Activated T-cell treated with anti-CD3 and anti-CD28 coated beads, Interleukin-2, amount 50 U/mL, for 4 hours (primary cell): ENCODE data around the gene ATP5F1B. TPM values are rescaled to one million over a fixed set of nuclear protein-coding genes. Genes with fewer than 3 reads are reported as not detected.

ENCODE experiments used
- ATAC-seq, 2 donors: fragments of 200-7000 bp; cut with Tn5 transposase; one replicate each; pipeline ENCODE4 v1.10.0; 2021
- DNase-seq: peaks from one replicate; pipeline ENCODE4 v3.0.0-alpha.2; 2020
- H3K27me3 Mint-ChIP-seq: one replicate; pipeline ENCODE4 v1.8.0; 2021; ENCODE audit warnings: low read depth, mixed read lengths
- H3K36me3 Mint-ChIP-seq: one replicate; pipeline ENCODE4 v1.8.0; 2022; ENCODE audit warnings: mixed read lengths; ENCODE audit not compliant: insufficient read depth
- H3K4me1 Mint-ChIP-seq: one replicate; pipeline ENCODE4 v1.8.0; 2021; ENCODE audit warnings: low read depth, mixed read lengths
- H3K4me3 Mint-ChIP-seq: one replicate; pipeline ENCODE4 v1.8.0; 2021; ENCODE audit warnings: mild to moderate bottlenecking, moderate library complexity, mixed read lengths
- H3K9me3 Mint-ChIP-seq: one replicate; pipeline ENCODE4 v1.8.0; 2021; ENCODE audit warnings: mixed read lengths
- total RNA-seq, 3 donors: library from RNA; stranded (reverse); gene quantifications; one replicate each; pipeline ENCODE4 v1.2.1, GENCODE V29; 2021

Gene ATP5F1B
- total RNA-seq, 3 donors from 2014 or later = 885 to 1,118 (median 953) TPM

- Mint-ChIP-seq H3K27me3 (no peaks in the 10 kb centered on the region), H3K36me3 (peaks cover 63% of the 10 kb centered on the region), H3K4me1 (peaks cover 13% of the 10 kb centered on the region), H3K4me3 (no peak overlapping the region), H3K9me3 (no peaks in the 10 kb centered on the region)
- no peak for DNase-seq
- no peak for ATAC-seq
These were observed 31.2 kb downstream of the ATP5F1B start for GRCh38 chr12:56614627-56615026.

- H3K4me3 Mint-ChIP-seq = no peak overlapping the region
- H3K27me3 Mint-ChIP-seq = no peaks in the 10 kb centered on the region
- no peak for DNase-seq
- H3K4me1 Mint-ChIP-seq = no peaks in the 10 kb centered on the region
- no peaks in the 10 kb centered on the region for H3K9me3 Mint-ChIP-seq
- H3K36me3 Mint-ChIP-seq = peaks cover 59% of the 10 kb centered on the region
- no peak for ATAC-seq
These were observed 41.4 kb downstream of the ATP5F1B start for GRCh38 chr12:56604355-56604754.

- Mint-ChIP-seq H3K36me3 (peaks cover 60% of the 10 kb centered on the region), H3K27me3 (no peaks in the 10 kb centered on the region), H3K9me3 (no peaks in the 10 kb centered on the region), H3K4me3 (no peak overlapping the region), H3K4me1 (no peaks in the 10 kb centered on the region)
- ATAC-seq (no peak), DNase-seq (no peak)
These were observed 43.5 kb downstream of the ATP5F1B start for GRCh38 chr12:56602239-56602638.

GRCh38 chr12:56601503-56601902 lies 44.3 kb downstream of the ATP5F1B start:
- DNase-seq (peak; percentile 13), ATAC-seq (no peak)
- no peaks in the 10 kb centered on the region for H3K27me3 Mint-ChIP-seq
- H3K4me3 Mint-ChIP-seq = no peak overlapping the region
- no peaks in the 10 kb centered on the region for H3K4me1 Mint-ChIP-seq
- H3K36me3 Mint-ChIP-seq = peaks cover 61% of the 10 kb centered on the region
- H3K9me3 Mint-ChIP-seq = no peaks in the 10 kb centered on the region

- Mint-ChIP-seq H3K9me3 (no peaks in the 10 kb centered on the region), H3K4me1 (no peaks in the 10 kb centered on the region), H3K27me3 (no peaks in the 10 kb centered on the region), H3K4me3 (no peak overlapping the region), H3K36me3 (peaks cover 53% of the 10 kb centered on the region)
- ATAC-seq = no peak
- DNase-seq = no peak
These were observed 45.0 kb downstream of the ATP5F1B start for GRCh38 chr12:56600753-56601152.

GRCh38 chr12:56599797-56600196 lies 46.0 kb downstream of the ATP5F1B start:
- H3K4me3 Mint-ChIP-seq = no peak overlapping the region
- H3K9me3 Mint-ChIP-seq = no peaks in the 10 kb centered on the region
- no peaks in the 10 kb centered on the region for H3K27me3 Mint-ChIP-seq
- H3K4me1 Mint-ChIP-seq = no peaks in the 10 kb centered on the region
- no peak for ATAC-seq
- H3K36me3 Mint-ChIP-seq = peaks cover 47% of the 10 kb centered on the region
- no peak for DNase-seq

GRCh38 chr12:56599041-56599440 lies 46.7 kb downstream of the ATP5F1B start:
- Mint-ChIP-seq H3K4me1 (no peaks in the 10 kb centered on the region), H3K9me3 (no peaks in the 10 kb centered on the region), H3K36me3 (peaks cover 40% of the 10 kb centered on the region), H3K27me3 (no peaks in the 10 kb centered on the region), H3K4me3 (no peak overlapping the region)
- DNase-seq (no peak), ATAC-seq (no peak)

GRCh38 chr12:56596815-56597214 lies 49.0 kb downstream of the ATP5F1B start:
- Mint-ChIP-seq H3K4me3 (no peak overlapping the region), H3K4me1 (no peaks in the 10 kb centered on the region), H3K36me3 (peaks cover 24% of the 10 kb centered on the region), H3K9me3 (no peaks in the 10 kb centered on the region), H3K27me3 (no peaks in the 10 kb centered on the region)
- ATAC-seq (no peak), DNase-seq (no peak)

GRCh38 chr12:56593909-56594621 lies 51.7 kb downstream of the ATP5F1B start:
- Mint-ChIP-seq H3K27me3 (no peaks in the 10 kb centered on the region), H3K9me3 (no peaks in the 10 kb centered on the region), H3K4me3 (no peak overlapping the region), H3K36me3 (peaks cover 6% of the 10 kb centered on the region), H3K4me1 (no peaks in the 10 kb centered on the region)
- peak; percentile 58 for DNase-seq
- ATAC-seq = peak; percentile 71 to 73

- DNase-seq = no peak
- Mint-ChIP-seq H3K4me1 (no peaks in the 10 kb centered on the region), H3K36me3 (peaks cover 4% of the 10 kb centered on the region), H3K27me3 (no peaks in the 10 kb centered on the region), H3K9me3 (no peaks in the 10 kb centered on the region), H3K4me3 (no peak overlapping the region)
- no peak for ATAC-seq
These were observed 53.8 kb downstream of the ATP5F1B start for GRCh38 chr12:56591961-56592360.

- DNase-seq (no peak), ATAC-seq (no peak)
- no peaks in the 10 kb centered on the region for H3K9me3 Mint-ChIP-seq
- no peaks in the 10 kb centered on the region for H3K27me3 Mint-ChIP-seq
- no peaks in the 10 kb centered on the region for H3K4me1 Mint-ChIP-seq
- peaks cover 4% of the 10 kb centered on the region for H3K36me3 Mint-ChIP-seq
- H3K4me3 Mint-ChIP-seq = no peak overlapping the region
These were observed 54.7 kb downstream of the ATP5F1B start for GRCh38 chr12:56591126-56591525.

- Mint-ChIP-seq H3K4me3 (no peak overlapping the region), H3K36me3 (peaks cover 4% of the 10 kb centered on the region), H3K27me3 (no peaks in the 10 kb centered on the region), H3K4me1 (no peaks in the 10 kb centered on the region), H3K9me3 (no peaks in the 10 kb centered on the region)
- ATAC-seq (peak; percentile 66 to 69), DNase-seq (no peak)
These were observed 55.5 kb downstream of the ATP5F1B start for GRCh38 chr12:56590237-56590830.

GRCh38 chr12:56589783-56590182 lies 56.0 kb downstream of the ATP5F1B start:
- no peaks in the 10 kb centered on the region for H3K9me3 Mint-ChIP-seq
- no peak overlapping the region for H3K4me3 Mint-ChIP-seq
- no peaks in the 10 kb centered on the region for H3K4me1 Mint-ChIP-seq
- no peak for DNase-seq
- H3K27me3 Mint-ChIP-seq = no peaks in the 10 kb centered on the region
- H3K36me3 Mint-ChIP-seq = peaks cover 4% of the 10 kb centered on the region
- ATAC-seq = no peak
